HG03175 (cell line): ENCODE measurements around the gene MAPK10.
A peak's percentile ranks its signal among the peaks of the same experiment; 100 is the strongest.

ENCODE experiments used
- ATAC-seq: cut with Tn5 transposase; IDR thresholded peaks from one replicate; pipeline ENCODE4 v1.9.1; 2021; ENCODE audit warnings: mild to moderate bottlenecking, moderate library complexity; ENCODE audit not compliant: unreplicated experiment

Gene MAPK10

DNA sequence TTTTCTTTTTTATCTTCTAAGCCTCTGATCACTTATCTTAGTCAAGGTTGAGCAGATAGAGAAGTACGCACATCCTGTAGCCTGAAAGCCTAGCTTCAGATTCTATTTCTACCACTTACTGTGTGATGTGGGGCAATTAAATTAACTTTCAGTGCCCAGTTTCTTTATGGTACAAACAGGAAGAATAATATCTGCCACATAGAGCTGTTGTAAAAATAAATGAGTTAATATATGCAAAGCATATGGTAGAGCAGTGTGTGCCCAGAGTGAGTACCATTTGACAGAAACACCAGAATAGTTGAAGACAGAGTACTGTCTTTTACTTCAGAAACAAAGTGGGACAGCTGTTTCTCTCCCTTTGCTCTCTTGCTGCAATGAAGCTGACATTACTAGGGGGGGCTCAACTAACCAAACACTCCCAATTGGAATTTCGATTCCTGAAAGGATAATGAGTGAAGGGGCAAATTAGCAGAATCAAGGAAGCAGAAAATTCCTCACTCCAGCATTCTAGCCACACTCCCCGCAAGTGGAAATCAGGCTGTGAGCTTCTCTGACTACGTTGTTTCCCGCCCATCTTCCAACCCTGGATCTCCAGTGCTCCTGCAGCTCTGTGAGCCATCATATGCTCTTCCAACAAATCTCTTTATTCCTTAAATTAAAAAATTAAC, 80.4 kb downstream of the MAPK10 start:
- ATAC-seq, result no peak

DNA sequence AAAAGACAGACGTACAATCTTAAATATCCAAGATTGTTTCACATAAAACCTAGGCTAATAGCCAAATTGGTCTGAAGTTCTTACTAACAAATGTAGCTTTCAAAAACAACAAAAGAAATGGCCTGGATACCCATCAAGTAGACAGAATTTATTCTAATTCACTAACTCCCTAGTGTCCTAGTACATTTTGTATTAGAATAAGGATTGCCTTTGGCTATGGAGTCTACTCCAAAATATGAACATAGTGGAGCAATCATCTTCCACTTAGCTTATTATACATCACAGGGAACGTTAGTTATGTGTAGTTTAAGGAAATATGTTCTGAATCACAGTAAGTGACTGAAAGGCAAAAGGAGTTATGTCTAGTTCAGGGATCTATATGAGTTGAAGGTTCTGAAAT, 81.7 kb downstream of the MAPK10 start:
- no peak for ATAC-seq

DNA sequence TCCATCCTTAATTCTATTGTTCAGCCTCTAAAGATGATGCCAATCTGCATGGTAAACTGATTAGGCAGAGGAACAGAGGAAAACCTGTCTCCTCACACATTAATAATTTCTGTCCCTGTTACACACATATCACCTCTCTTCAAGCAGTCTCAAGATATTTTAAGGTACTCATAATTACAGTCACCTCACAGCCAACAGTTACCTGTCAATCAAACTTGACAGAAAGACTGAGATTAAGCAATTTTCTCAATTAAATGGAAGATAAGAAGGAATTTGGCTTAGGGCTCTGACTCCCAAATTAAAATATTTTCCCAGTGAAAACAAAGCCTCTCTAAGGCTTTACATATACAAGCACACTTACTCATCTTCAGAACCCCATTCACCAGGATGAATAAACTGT, 85.2 kb downstream of the MAPK10 start:
- no peak for ATAC-seq

DNA sequence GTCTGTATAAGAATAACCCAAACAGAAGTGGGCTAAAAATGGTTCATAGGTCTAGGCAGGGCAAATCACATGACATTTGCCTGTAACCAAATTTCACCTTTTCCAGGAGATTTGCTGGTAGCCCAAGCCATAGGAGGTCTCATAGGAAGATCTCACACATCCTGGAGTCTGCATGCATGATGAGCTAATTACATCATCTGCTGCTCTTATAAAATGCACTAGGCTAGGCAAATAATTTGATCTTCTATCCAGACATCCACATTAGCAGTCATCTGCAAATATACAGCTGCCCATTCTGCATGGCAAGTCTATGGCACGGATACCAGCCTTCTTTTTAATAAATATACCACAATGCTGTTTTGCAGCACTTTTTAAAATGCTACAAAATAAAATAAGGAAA, 87.2 kb downstream of the MAPK10 start:
- no peak for ATAC-seq

- ATAC-seq, result no peak
Measured at GRCh38 chr4:86271057-86271456, 88.8 kb downstream of the MAPK10 start.

GRCh38 chr4:86269354-86269753, 90.5 kb downstream of the MAPK10 start:
- ATAC-seq, result no peak

- no peak for ATAC-seq
Measured at GRCh38 chr4:86264241-86264640, 95.6 kb downstream of the MAPK10 start.

- ATAC-seq, result no peak
Measured at GRCh38 chr4:86261636-86262035, 98.2 kb downstream of the MAPK10 start.

DNA sequence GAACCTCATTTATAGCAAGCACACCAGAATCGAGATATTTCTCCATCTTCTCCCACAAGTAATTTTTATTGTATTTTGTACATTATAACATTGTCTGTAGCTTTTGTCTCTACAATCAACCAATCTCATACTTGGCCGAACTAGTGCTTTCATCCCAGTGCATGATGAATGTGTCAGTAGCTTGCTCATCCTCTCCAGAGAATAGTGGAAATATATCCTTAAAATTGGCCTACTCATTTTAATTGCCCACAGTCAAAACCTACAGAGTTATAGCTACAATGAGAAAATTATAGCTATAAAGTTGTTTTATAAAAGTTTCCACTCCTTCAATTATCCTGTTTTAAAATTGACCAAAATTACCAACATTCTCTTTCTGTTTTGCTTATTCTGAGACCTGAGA, 103.8 kb downstream of the MAPK10 start:
- no peak for ATAC-seq

GRCh38 chr4:86250619-86251018, 109.2 kb downstream of the MAPK10 start:
- ATAC-seq, result no peak

DNA sequence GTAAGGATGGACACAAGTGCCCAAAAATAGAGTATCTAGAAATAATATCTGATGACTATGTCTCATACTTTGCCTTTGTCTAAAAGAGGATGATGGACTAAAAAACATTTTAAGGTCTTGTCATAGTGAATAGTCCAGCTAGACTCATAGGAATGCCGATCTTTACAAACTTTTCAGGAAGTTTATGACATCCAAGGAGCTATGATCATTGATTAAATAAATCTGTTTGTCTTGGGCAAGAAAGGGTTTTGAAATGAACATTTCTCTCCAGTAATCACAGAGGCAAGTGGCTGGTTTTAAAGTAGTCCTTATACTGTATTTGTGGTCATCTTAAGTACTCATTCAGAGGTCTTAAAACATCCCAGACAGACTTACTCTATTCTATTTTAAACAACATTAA, 109.8 kb downstream of the MAPK10 start:
- no peak for ATAC-seq

DNA sequence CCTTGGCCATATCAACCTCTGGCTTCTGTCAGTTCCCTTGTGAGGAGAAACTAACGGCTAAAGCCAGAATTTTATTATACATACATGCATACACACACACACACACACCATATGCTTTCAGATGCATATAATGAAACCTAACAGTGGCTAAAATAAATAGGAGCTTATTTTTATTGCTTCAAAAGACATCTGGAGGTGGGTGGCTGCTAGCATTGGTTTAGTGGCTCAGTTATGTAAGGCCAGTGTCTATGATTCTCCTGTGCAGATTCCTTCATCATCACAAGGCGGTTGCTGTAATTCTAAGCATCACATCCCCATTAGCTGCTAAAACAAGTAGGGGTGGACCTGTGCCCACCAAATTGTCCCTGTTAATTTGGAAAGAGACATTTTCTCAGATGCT, 110.8 kb downstream of the MAPK10 start:
- ATAC-seq, result no peak

- ATAC-seq, result no peak
Measured at GRCh38 chr4:86247906-86248305, 111.9 kb downstream of the MAPK10 start.

- ATAC-seq, result no peak
Measured at GRCh38 chr4:86247320-86247719, 112.5 kb downstream of the MAPK10 start.

DNA sequence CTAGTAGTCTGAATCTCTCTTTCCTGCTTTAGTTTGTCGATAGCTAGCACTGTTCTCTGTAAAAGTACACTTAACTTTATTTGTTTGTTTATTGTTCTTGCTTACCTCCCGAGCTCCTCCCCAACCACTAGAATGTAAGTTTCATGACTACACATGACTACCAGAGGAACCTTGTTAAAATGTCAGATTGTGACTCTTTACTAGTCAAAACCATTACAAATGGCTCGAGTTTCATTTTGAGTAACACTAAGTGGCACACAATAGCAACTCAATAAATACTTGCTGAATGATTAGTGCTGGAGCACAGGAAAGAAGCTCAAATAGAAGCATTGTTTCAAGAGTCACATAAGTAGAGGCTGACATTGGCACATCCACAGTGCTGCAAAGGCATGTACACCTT, 116.1 kb downstream of the MAPK10 start:
- ATAC-seq, result no peak

DNA sequence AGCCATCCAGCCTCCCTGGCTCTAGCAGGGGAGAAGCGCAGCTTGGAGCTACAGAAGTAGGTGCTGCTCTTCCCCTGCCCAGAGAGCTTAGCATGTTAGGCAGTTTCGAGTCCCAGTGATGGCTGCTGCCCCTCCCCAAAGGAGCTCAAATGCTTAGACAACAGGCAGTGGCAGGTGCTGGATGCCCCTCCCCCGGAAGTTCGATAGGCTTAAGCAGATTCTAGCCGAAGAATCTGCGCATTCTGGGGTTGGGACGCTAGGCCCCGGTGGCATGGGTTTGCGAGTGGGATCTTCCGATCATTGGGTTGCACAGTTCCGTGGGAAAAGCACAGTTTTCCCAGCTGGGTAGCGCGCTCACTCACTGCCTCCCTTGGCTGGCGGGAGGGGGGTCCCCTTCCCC, 117.2 kb downstream of the MAPK10 start:
- no peak for ATAC-seq

- ATAC-seq, result no peak
Measured at GRCh38 chr4:86235549-86235948, 124.3 kb downstream of the MAPK10 start.

DNA sequence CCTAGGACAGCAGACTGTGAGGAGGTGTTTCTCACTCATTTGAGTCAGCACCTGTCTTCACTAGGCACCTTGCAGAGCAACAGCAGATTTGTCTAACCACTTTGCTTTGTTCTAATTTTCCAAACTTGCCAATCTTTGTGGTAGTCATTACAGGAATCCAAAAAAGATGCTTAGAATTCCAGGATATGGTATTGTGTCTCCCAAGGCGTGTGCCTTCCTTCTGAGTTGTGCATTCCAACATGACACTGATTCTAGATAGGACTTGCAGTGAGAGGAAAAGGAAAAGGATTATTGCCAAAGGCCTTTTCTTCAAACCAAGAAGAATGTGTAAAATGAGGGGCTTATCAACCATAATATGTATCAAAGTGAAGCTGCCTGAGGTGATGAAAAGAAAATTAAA, 126.2 kb downstream of the MAPK10 start:
- no peak for ATAC-seq

GRCh38 chr4:86233090-86233489, 126.8 kb downstream of the MAPK10 start:
- no peak for ATAC-seq

DNA sequence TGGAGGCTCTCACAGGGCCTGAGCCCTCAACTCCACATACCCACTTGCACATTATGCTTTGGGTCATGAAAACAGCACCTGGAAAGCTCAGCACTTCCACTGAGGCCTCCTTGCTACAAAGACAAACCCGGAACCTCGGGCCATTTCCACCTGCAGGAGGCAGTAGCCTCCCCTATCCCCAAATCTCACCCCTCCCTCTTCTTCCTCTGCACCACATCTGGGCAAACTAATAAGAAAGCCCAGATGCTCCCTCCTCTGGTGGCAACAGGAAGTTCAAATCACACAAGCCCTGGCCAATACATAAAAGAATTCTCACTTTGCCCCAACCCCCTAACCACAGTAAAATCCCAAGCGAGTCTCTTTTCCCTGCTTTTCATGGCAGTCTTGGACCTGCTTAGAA, 136.4 kb downstream of the MAPK10 start:
- ATAC-seq, result peak; percentile 76

GRCh38 chr4:86221002-86221401, 138.9 kb downstream of the MAPK10 start:
- ATAC-seq, result no peak

DNA sequence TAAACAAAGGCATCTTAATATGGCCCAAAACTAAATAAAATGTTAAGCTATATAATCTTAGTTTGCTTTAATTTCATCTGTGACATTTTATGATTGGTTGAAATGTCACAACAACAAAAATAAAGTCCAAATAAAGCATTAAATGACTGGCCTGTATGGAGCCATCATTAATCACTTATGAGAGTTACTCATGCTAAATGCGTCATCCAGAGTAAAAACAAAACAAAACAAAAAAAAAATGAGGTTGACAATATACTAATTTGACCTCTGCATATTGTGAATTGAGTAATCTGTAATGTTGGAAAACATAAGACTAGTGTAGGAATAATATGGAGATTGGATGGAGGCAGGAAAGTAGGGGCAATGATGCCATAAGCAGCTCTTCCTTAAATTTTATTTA, 139.7 kb downstream of the MAPK10 start:
- ATAC-seq, result no peak

GRCh38 chr4:86218746-86219473, 140.9 kb downstream of the MAPK10 start:
- ATAC-seq, result no peak
